SIG-M5 treated with dmso at 0.1 percent for 504 hours (cell line): ENCODE results near the gene CHD9.

Experiments
- DNase-seq: peaks from one replicate; lab custom pipeline; 2025; ENCODE audit not compliant: unreplicated experiment; lab: John Stamatoyannopoulos, UW

CHD9 gene

DNA sequence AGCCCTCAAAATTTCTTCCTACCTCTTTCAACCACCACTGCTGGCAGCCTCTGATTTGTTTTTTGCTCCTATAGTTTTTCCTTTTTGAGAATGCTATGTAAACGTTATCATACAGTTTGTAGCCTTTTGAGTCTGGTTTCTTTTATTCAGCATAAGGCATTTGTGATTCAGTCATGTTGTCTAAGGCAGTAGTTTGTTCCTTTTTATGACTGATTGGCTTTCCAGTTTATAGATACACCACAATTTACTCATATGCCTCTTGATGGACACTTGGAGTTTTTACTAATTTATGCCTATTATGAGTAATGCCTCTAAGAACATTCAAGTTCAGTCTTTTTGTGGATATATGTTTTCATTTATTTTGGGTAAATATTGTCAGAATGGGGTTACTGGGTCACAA, 136.6 kb downstream of the CHD9 start:
- no peak for DNase-seq

DNA sequence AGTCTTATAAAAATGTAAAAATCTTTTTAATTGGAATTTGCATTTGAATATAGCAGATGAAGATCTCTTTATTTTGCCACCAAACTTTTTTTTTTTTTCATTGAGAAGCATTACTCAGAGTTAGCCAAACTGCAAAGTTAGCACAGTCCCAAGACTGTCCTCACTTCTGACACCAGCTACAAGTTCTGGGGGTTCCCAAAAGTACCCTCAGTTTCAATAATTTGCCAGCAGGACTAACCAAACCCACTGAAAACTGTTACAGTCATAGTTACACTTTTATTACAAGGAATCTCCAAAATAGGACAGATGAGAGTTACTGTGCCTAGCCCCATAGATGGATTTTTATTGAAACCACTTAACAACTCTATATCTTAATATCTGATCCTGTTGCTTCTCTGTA, 144.1 kb downstream of the CHD9 start:
- DNase-seq, result no peak

GRCh38 chr16:53201900-53202299, 147.1 kb downstream of the CHD9 start:
- DNase-seq, result no peak

GRCh38 chr16:53202398-53202797, 147.6 kb downstream of the CHD9 start:
- no peak for DNase-seq

- DNase-seq, result peak; percentile 91
Measured at GRCh38 chr16:53207810-53208752, 153.3 kb downstream of the CHD9 start.

GRCh38 chr16:53209429-53209828, 154.6 kb downstream of the CHD9 start:
- no peak for DNase-seq

GRCh38 chr16:53209877-53210276, 155.1 kb downstream of the CHD9 start:
- DNase-seq, result no peak

DNA sequence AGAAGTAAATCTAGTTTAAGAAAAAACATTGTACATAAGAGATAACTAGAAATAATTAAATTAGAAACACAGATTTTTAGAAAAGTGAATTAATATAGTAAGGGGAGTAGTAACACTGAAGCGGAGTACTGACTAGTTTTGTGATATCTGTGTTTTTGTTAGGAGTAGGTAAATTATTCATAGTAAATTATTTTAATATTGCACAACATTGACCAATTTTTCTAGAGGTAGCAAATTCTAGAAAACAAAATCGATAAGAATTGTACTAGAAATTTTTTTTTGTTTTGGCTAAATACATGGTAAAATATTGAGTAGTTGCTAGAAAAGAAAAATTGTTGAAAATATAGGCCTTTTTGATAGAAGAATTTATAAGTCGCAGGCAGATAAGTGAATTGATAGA, 156.5 kb downstream of the CHD9 start:
- no peak for DNase-seq

- DNase-seq, result no peak
Measured at GRCh38 chr16:53212893-53213223, 158.1 kb downstream of the CHD9 start.

DNA sequence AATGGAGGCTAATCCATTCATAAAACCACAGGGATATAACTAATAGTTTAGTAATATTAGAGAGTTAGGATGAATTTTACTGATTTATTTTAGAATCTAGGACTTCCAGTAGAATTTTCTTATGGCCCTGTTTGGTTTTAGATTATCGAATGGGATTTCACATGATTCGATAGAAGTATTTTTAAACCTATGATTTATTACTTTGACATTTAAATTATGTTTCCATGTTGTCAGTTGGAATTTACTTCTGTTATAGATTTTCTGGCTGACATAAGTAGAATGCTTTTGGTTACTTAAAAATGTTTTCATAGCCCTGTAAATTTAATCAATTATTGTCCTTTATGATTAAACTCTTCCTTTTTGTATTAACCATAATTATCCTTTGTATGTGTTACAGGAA, 158.8 kb downstream of the CHD9 start:
- no peak for DNase-seq

GRCh38 chr16:53216798-53217197, 162.0 kb downstream of the CHD9 start:
- DNase-seq, result peak; percentile 32

- DNase-seq, result no peak
Measured at GRCh38 chr16:53219371-53219770, 164.6 kb downstream of the CHD9 start.

- peak; percentile 63 for DNase-seq
Measured at GRCh38 chr16:53219795-53220454, 165.1 kb downstream of the CHD9 start.

- no peak for DNase-seq
Measured at GRCh38 chr16:53220585-53220984, 165.8 kb downstream of the CHD9 start.

- DNase-seq, result peak; percentile 77
Measured at GRCh38 chr16:53224951-53225533, 170.3 kb downstream of the CHD9 start.

- no peak for DNase-seq
Measured at GRCh38 chr16:53232826-53233529, 178.2 kb downstream of the CHD9 start.

DNA sequence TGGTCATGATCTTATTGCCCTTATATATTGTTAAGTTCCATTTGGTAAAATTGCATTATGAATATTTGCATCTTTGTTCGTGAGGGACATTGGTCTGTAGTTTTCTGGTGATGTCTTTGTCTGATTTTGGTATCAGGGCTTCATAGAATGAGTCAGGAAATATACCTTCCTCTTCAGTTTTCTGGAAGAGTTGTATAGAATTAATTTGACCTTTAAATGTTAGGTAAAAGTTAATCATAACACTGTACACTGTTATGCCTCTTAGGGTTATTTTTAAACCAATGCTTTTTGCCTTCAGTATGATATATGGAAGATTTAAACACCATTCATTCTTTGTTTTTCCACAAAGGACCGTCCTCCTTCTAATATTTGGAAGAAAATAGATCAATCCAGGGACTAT, 180.0 kb downstream of the CHD9 start:
- no peak for DNase-seq

GRCh38 chr16:53235851-53236250, 181.1 kb downstream of the CHD9 start:
- DNase-seq, result no peak

DNA sequence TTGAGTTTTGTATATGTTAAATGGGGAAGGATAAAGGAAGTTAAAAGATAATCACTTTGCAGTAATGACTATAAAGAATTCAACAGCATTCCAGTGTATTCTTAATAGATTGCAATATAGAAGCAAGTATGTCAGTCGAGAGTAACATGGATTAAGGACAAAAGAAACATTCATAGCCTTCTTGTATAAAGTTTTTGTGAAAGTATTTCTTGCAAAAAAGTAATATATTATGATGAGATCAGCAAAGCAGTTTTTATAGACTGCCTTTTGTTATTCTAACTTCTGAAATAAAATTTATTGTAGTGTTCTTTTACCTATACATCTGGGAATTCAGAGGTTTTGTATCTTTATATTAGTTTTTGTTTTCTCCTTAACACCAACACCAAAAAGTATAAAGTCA, 194.5 kb downstream of the CHD9 start:
- DNase-seq, result no peak

DNA sequence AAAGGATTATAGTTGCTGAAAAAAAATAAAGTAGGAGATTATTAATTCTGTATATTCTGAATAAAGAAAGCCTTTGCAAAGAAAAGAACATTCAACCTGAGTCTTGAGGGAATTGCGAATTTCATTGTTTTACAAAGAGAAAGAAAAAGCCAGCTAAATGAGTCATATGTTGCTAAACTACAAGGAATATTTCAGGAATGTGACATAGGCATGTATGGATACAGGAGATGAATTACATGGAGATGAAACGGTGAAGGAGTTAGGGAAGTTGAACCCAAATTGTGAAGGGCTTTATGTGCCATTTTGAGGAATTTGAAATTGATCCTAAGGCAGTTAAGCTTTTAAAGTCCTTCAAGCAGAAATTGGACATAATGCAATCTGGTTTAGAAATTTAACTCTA, 202.2 kb downstream of the CHD9 start:
- DNase-seq, result no peak

DNA sequence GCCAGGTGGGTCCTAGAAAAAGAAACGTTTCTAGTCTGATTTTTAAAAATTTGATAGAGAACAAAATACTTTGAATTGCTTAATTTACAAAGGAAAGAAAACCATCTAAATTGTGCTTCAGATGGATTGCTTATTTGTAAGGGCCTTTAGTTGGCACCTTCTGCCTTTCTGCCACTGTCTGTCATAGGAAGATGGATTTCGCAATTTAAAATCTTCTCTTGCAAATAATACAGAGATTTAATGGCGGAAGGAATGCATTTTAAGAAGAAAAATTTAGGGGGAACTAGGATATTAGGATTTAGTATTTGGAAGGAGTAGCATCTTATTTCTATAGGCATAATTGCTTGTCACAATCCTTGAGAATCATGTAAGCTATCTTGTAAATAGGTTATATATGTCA, 204.0 kb downstream of the CHD9 start:
- DNase-seq, result no peak

- DNase-seq, result no peak
Measured at GRCh38 chr16:53261276-53261675, 206.5 kb downstream of the CHD9 start.
